Measurements from ENCODE around the gene EPHA4. TPM values are rescaled to one million over a fixed set of nuclear protein-coding genes. Genes with fewer than 3 reads are reported as not detected.

Gene EPHA4
- total and polyA plus RNA-seq, 2 of the 4 experiments (the other 2 are of a cell fraction): 36.9 to 132 TPM

DNA sequence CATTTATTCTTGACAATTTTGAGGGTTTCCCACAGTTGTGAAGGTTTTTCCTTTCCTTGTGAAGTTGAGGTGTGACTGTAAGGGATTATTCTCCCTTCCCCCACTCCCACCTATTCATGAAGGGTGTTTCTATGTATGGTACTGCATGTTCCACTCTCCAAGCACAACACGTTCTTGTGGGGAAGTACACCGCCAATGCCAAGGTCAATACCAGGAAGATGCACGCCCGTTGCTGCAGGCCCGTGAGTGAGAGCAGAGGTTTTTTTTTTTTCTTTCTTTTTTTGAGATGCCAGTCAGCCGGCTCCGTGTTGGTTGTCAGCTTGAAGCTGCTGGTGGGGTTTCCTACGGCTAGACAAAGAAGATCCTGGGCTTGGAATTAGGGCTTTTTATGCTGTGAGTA, 38.6 kb upstream of the EPHA4 start:
- TF ChIP-seq RCOR1 (IDR thresholded peaks at IDR 0.05; ENCODE audit: insufficient replicate concordance, low read length) (no peak), MAFK (IDR thresholded peaks at IDR 0.05; ENCODE audit: low read depth, low read length) (no peak)
- TF ChIP-seq, protein P1, sequence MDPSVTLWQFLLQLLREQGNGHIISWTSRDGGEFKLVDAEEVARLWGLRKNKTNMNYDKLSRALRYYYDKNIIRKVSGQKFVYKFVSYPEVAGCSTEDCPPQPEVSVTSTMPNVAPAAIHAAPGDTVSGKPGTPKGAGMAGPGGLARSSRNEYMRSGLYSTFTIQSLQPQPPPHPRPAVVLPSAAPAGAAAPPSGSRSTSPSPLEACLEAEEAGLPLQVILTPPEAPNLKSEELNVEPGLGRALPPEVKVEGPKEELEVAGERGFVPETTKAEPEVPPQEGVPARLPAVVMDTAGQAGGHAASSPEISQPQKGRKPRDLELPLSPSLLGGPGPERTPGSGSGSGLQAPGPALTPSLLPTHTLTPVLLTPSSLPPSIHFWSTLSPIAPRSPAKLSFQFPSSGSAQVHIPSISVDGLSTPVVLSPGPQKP (IDR thresholded peaks at IDR 0.05; ENCODE audit: borderline replicate concordance, low read depth, low read length): no peak

More for the DNA sequence above, 38.6 kb upstream of the EPHA4 start:
- H3K18ac ChIP-seq (ENCODE audit: low read depth, low read length): no peak overlapping the region
- H2AFZ ChIP-seq (replicated peaks; ENCODE audit: low read length, poor library complexity): no peak overlapping the region
- H2BK20ac ChIP-seq (ENCODE audit: low read depth, low read length): no peak overlapping the region
- no peaks in the 10 kb centered on the region for H3K79me1 ChIP-seq (ENCODE audit: low read depth in 1 of 2, low read length in 2 of 2)
- H2AK9ac ChIP-seq (replicated peaks; ENCODE audit: low read depth, low read length, poor library complexity): no peak overlapping the region
- no peak overlapping the region for H3K4ac ChIP-seq (ENCODE audit: low read depth, low read length)
- dilution Hi-C loops (cut with HindIII; ENCODE audit: low sequenced_read_pairs, unreplicated experiment): no loop called here
- H3K14ac ChIP-seq (replicated peaks; ENCODE audit: low read depth, low read length): no peak overlapping the region
- no peaks in the 10 kb centered on the region for H3K4me1 ChIP-seq (ENCODE audit: control insufficient read depth, insufficient read depth, low read length)
- no peak overlapping the region for H2BK15ac ChIP-seq (ENCODE audit: low read depth, low read length)
- H3K27me3 ChIP-seq (ENCODE audit: control insufficient read depth, insufficient read depth, low read length): no peaks in the 10 kb centered on the region; the same call in 1 of the 2 replicates
- intact Hi-C loops (cut with micrococcal nuclease): no loop called here
- POLR2A ChIA-PET (ENCODE audit: unreplicated experiment): interaction anchor here (0.5 kb wide), 1 partner anchor 9 kb away, joined by 3 read pairs; no protein-coding TSS in a partner anchor
- no peak for DNase-seq
- H4K5ac ChIP-seq (ENCODE audit: low read depth, low read length): no peak overlapping the region
- H2BK120ac ChIP-seq (ENCODE audit: low read depth, low read length): no peak overlapping the region
- no peak overlapping the region for H2AK5ac ChIP-seq (ENCODE audit: low read depth, low read length)
- no peak overlapping the region for H3K4me3 ChIP-seq (ENCODE audit: insufficient read depth, low read depth, low read length)
- no peak overlapping the region for H4K8ac ChIP-seq (ENCODE audit: low read depth in 2 of 2, low read length in 2 of 2)
- H3K27ac ChIP-seq (ENCODE audit: insufficient read depth, low read length): no peak overlapping the region
- ATAC-seq (ENCODE audit: low read depth): no peak
- in situ Hi-C loops (cut with MboI; ENCODE audit: low sequenced_read_pairs): no loop called here
- H4K20me1 ChIP-seq (ENCODE audit: insufficient read depth, low read length): no peaks in the 10 kb centered on the region
- H3K9me3 ChIP-seq (ENCODE audit: control insufficient read depth, insufficient read depth, low read length): no peaks in the 10 kb centered on the region
- no peak overlapping the region for H4K91ac ChIP-seq (ENCODE audit: insufficient read depth, low read depth, low read length)
- no peaks in the 10 kb centered on the region for H3K9me1 ChIP-seq (ENCODE audit: insufficient read depth, low read length)
- CTCF ChIA-PET: no interaction called here
- 80% methylated on average over 1 of the region's 8 CpGs; no CpG with 5 or more reads in 1 of the 2 experiments for WGBS, 2 experiments (ENCODE audit: extremely low coverage in 2 of 2, insufficient read length in 1 of 2)
- no peak overlapping the region for H3K23ac ChIP-seq (ENCODE audit: low read depth, low read length)
- no peaks in the 10 kb centered on the region for H3K36me3 ChIP-seq (ENCODE audit: control insufficient read depth, insufficient read depth, low read length)
- no TSS peak for BruUV-seq (replicated peaks)
- H2BK5ac ChIP-seq (ENCODE audit: low read depth, low read length, poor library complexity, severe bottlenecking): no peak overlapping the region
- H3K9ac ChIP-seq (ENCODE audit: low read depth, low read length): no peak overlapping the region
- H3K4me2 ChIP-seq (ENCODE audit: low read depth, low read length): no peak overlapping the region
- no peak overlapping the region for H3K56ac ChIP-seq (ENCODE audit: extremely low read depth, insufficient read depth, low read length)
